VCaP (cell line): Measurements from ENCODE around the gene HMG20B.

Source experiments
- H3K27ac ChIP-seq: fragments of 450-650 bp; 2 replicates; pipeline ENCODE4 v1.5.1; 2017
- TF ChIP-seq, protein P1 (sequence below): fragments of 450-650 bp; conservative IDR thresholded peaks from 2 replicates; pipeline ENCODE4 v1.5.1; 2017; ENCODE audit warnings: mild to moderate bottlenecking, moderate library complexity

Gene HMG20B

DNA sequence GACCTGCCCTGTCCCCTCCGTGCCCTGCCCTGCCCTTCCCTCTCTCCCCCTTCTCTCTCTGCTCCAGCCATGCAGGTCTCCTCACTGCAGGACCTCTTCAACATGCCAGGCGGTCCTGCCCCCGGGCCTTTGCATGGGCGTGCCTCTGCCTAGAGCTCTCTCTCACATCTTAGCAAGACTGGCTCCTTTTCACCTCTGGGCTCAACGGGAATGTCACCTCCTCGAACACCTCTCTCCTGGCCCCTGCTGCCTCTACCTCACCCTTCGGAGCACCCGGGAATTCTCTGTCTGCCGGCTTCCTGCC, 21.0 kb upstream of the HMG20B start:
- no peak overlapping the region for H3K27ac ChIP-seq
- TF ChIP-seq, protein P1, sequence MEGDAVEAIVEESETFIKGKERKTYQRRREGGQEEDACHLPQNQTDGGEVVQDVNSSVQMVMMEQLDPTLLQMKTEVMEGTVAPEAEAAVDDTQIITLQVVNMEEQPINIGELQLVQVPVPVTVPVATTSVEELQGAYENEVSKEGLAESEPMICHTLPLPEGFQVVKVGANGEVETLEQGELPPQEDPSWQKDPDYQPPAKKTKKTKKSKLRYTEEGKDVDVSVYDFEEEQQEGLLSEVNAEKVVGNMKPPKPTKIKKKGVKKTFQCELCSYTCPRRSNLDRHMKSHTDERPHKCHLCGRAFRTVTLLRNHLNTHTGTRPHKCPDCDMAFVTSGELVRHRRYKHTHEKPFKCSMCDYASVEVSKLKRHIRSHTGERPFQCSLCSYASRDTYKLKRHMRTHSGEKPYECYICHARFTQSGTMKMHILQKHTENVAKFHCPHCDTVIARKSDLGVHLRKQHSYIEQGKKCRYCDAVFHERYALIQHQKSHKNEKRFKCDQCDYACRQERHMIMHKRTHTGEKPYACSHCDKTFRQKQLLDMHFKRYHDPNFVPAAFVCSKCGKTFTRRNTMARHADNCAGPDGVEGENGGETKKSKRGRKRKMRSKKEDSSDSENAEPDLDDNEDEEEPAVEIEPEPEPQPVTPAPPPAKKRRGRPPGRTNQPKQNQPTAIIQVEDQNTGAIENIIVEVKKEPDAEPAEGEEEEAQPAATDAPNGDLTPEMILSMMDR: no peak

DNA sequence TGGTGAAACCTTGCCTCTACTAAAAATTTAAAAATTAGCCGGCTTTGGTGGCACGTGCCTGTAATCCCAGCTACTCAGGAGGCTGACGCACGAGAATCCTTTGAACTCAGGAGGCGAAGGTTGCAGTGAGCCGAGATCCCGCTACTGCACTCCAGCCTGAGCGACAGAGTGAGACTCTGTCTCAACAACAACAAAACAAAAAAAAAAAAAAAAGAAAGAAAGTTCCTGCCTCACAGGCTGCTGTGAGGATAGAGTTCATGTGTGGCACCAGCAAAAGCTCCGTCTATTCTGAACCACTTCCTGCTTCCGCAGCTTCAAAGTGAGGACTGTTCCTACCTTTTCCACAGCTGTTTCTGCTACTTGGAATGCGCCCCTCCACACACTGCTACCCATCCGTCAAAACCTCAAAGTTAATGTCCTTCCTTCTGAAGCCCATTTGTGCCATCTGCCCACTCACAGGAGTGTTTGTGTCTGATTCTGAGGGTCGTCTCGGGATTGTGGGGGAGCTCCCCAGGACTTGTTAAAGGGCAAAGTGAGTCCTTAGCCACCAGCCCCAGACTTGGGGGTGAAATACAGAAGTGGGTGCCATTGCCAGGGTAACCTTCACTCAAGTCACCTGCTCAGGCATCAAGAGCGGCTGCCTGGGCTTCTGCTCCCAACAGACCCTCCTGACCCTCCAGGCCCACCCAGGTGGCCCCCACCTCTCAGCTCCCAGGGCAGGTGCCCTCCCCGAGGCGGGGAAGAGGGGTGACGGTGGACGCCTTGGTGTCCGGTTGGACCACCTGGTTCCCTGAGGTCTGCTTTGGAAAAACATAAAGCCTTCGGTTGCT, 18.3 kb upstream of the HMG20B start:
- no peak overlapping the region for H3K27ac ChIP-seq
- TF ChIP-seq, protein P1: no peak

DNA sequence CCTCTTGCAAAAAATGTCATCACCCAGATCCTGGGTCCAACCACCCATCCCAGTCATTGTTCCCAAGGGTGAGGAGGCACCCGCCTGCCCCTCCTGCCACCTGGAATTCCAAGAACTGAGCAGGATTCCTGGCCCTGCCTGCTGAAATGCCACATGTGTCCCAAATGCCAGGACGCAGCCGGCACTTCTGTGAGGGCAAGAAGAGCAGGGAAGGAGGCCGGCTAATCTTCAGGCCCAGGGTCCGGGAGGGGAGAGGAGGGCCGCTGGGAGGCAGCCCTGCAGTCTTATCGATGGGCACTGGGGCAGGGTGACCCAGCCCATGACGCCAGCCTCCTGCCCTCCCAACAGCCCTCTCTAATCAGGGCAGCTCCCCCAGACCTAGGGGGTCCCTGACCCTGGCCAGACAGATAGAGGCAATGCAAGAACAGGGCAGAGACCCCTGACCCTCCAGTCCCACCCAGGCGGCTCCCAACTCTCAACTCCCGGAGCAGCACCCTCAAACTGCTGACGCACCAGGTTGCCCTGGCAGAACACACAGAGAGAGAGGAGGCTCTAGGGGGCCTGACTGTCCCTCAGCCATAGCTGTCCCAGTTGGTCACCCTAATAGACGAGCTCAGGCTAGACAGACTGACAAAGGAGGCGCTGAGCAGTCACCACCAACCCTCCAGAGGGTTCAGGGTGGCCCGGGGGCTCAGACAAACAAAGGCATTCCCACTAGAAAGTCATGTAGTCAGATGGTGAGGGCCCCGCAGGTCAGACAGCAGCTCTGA, 16.9 kb upstream of the HMG20B start:
- TF ChIP-seq, protein P1: no peak
- H3K27ac ChIP-seq: no peak overlapping the region; the same call in 1 of the 2 replicates

DNA sequence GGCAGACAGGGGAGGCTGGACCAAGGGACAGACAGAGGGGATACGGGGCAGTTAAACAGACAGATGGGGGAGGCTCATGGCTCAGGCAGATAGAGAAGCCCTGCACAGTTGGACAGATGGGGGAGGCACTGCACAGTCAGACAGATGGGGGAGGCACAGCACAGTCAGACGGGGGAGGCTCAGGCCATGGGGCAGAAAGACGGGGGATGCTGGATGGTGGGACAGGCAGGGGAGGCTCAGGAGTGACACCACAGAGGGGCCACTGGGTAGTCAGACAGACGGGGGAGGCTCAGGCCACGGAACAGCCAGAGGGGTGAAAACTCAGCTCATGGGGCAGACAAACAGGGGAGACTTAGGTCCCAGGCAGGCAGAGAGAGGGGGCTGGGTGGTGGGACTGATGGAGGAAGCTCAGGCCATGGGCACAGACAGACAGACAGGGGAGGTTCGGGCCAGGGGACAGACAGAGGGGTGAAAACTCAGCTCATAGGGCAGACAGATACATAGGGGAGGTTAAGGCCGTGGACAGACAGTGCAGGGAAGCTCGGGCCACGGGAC, 16.2 kb upstream of the HMG20B start:
- TF ChIP-seq, protein P1: no peak
- H3K27ac ChIP-seq: peak overlapping the region; percentile 69

DNA sequence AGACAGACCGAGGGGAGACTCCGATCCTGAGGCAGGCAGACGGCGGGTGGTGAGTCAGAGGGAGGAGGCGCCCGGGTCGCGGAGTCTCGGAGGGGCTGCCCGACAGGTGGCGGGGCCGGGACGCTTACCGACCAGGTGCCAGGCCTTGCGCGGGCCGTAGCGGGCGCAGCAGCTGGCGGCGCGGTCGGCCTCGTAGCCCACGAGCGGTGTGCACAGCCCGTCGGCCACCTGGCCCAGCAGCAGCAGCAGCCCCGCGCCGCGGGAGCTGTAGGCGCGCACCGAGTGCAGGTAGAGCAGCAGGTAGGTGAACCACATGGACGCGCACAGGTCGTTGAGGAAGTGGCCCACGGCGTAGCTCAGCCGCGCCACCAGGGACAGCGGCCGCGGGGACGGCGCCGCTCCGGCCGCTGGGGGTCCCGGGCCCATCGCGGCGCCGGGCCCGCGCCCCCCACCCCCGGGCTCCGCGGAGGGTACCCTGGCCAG, 15.7 kb upstream of the HMG20B start:
- peak overlapping the region; percentile 69 for H3K27ac ChIP-seq
- TF ChIP-seq, protein P1: no peak; the same call in none of the 2 replicates

DNA sequence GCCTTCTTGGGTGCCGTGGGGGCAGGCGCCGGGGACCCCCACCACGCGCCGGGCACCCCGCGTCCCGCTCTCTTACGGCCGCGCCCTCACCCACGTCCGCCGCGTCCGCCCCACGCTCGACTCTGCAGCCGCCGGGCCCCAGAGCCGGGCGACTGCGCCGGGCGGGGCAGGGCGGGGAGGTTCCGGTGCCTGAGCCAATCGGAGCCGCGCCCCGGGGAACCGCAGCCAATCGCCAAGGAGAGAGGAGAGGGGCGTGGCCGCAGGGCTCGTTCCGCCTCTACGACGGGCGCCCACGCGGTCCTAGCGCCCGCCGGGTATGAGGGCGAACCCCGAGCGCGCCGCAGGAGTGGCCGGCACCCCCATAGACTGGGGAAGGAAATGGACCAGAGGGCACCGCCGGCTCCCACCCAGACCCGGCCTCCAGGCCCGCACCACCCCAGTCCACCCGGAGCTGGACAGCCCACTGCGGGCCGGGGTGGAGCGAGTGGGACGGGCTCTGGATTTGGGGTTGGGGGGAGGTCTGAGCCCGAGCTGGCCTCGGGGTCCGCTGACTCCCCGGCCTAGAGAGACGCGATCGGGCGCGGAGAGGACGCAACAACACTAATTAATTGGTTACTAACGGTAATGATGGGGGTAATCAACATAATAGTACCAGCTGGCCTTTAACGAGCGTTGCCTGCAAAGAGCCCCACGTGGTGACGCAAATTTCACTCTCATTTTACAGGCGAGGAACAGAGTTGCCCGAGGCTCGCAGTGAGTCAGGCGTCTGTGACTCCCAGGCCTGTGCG, 15.1 kb upstream of the HMG20B start, which contains the start of gene MFSD12:
MFSD12 (minus strand) TSS at position 126 of the 788 bp plus-strand sequence. CDS start 183 bp downstream, outside the sequence.
- TF ChIP-seq, protein P1: no peak; the same call in 1 of the 2 replicates
- H3K27ac ChIP-seq: peak within 1 kb of the TSS; percentile 69
